Panc1 (cell line): ENCODE results near the gene ABCD2. TPM values are rescaled to one million over a fixed set of nuclear protein-coding genes. Genes with fewer than 3 reads are reported as not detected.

Source experiments
- ATAC-seq: fragments of 200-7000 bp; cut with Tn5 transposase; 2 replicates; pipeline ENCODE4 v1.9.1; 2020; ENCODE audit warnings: mild to moderate bottlenecking, moderate library complexity
- BruUV-seq: library from RNA; stranded (reverse); fragments of 400-500 nt; replicated peaks from 2 replicates; lab custom pipeline; 2021; lab: Mats Ljungman, UMichigan
- CTCF ChIA-PET: fragments of 300-600 bp; sonication (Branson Sonifier 250); formaldehyde crosslinking; loops from one replicate; lab custom pipeline; 2022; ENCODE audit warnings: antibody characterized with exemption; lab: Charles Lee
- POLR2A ChIA-PET: fragments of 300-600 bp; sonication (Branson Sonifier 250); formaldehyde crosslinking; loops from one replicate; lab custom pipeline; 2022; ENCODE audit warnings: antibody characterized with exemption; lab: Charles Lee
- DNase-seq: peaks from one replicate; pipeline ENCODE4 v3.0.0-alpha.2; 2010; ENCODE audit warnings: low read depth, low spot score
- H3K27ac ChIP-seq: 2 replicates; pipeline ENCODE4 v1.5.1; 2011; ENCODE audit warnings: mild to moderate bottlenecking, low read length, inconsistent platforms
- H3K27me3 ChIP-seq: fragments of 200-500 bp; sonication (Bioruptor generic); 2 replicates; pipeline ENCODE4 v1.6.0; 2014; ENCODE audit warnings: low read length, inconsistent platforms; ENCODE audit not compliant: control insufficient read depth, insufficient read depth
- H3K36me3 ChIP-seq: fragments of 200-500 bp; sonication (Bioruptor generic); 2 replicates; pipeline ENCODE4 v1.5.1; 2014; ENCODE audit warnings: inconsistent platforms, mild to moderate bottlenecking, low read length, moderate library complexity; ENCODE audit not compliant: control insufficient read depth, insufficient read depth
- H3K4me1 ChIP-seq: 2 replicates; pipeline ENCODE4 v1.5.1; 2011; ENCODE audit warnings: inconsistent platforms, mild to moderate bottlenecking, low read length, moderate library complexity; ENCODE audit not compliant: control insufficient read depth, insufficient read depth
- H3K4me3 ChIP-seq, 2 experiments: 2 replicates each; pipeline ENCODE4 v1.5.1; 2011 to 2012; ENCODE audit warnings: low read depth in 2 of 2, low read length in 2 of 2, mild to moderate bottlenecking in 2 of 2, inconsistent platforms in 1 of 2, moderate library complexity in 1 of 2
- H3K9me3 ChIP-seq: fragments of 200-500 bp; sonication (Bioruptor generic); 2 replicates; pipeline ENCODE4 v1.5.1; 2014; ENCODE audit warnings: low read depth, mild to moderate bottlenecking, inconsistent platforms, low read length, moderate library complexity; ENCODE audit not compliant: control insufficient read depth, insufficient read depth
- CTCF ChIP-seq: fragments of 450-650 bp; IDR thresholded peaks from 2 replicates; pipeline ENCODE4 v1.5.1; 2017; ENCODE audit warnings: mild to moderate bottlenecking
- POLR2AphosphoS5 ChIP-seq: IDR thresholded peaks from 2 replicates; pipeline ENCODE4 v1.6.1; 2012; ENCODE audit warnings: mild to moderate bottlenecking, low read depth, low read length, moderate library complexity
- REST ChIP-seq, 2 experiments: IDR thresholded peaks; 2 replicates each; pipeline ENCODE4 v1.6.1; 2011 to 2012; ENCODE audit warnings: low read depth in 2 of 2, control low read depth in 1 of 2, low read length in 1 of 2, mild to moderate bottlenecking in 1 of 2, moderate library complexity in 1 of 2; ENCODE audit not compliant: insufficient read depth in 1 of 2
- SIN3A ChIP-seq: IDR thresholded peaks from 2 replicates; pipeline ENCODE4 v1.6.1; 2012; ENCODE audit warnings: low read depth, mild to moderate bottlenecking, low read length, moderate library complexity, borderline replicate concordance; ENCODE audit not compliant: insufficient read depth
- TCF7L2 ChIP-seq: IDR thresholded peaks from 2 replicates; pipeline ENCODE4 v1.6.1; 2011; ENCODE audit warnings: mild to moderate bottlenecking, low read depth, low read length, inconsistent platforms
- in situ Hi-C: cut with HindIII; loops from 2 replicates; pipeline ENCODE4 v1.10.0; 2016; ENCODE audit warnings: low sequenced_read_pairs, low pct_unique_long_range_greater_than_20kb
- intact Hi-C: fragments of 100-400 bp; cut with micrococcal nuclease; formaldehyde crosslinking; loops from one replicate; pipeline ENCODE4 v1.10.0; 2022; ENCODE audit not compliant: unreplicated experiment
- total RNA-seq: library from RNA; stranded (reverse); gene quantifications from one replicate; pipeline ENCODE4 v1.2.1, GENCODE V29; 2021; ENCODE audit not compliant: unreplicated experiment

ABCD2 gene
- total RNA-seq, 1 experiment from 2014 or later: not detected

GRCh38 chr12:39505554-39505953, 114.0 kb downstream of the ABCD2 start:
- Histone ChIP-seq H3K4me3 (no peak overlapping the region), H3K4me1 (no peaks in the 10 kb centered on the region), H3K27me3 (no peaks in the 10 kb centered on the region), H3K27ac (no peak overlapping the region), H3K36me3 (no peaks in the 10 kb centered on the region), H3K9me3 (no peaks in the 10 kb centered on the region)
- TF ChIP-seq CTCF: no peak
- TF ChIP-seq POLR2AphosphoS5: no peak
- no peak for TF ChIP-seq SIN3A
- no peak for TF ChIP-seq TCF7L2
- no peak for TF ChIP-seq REST (IDR thresholded peaks at IDR 0.05; ENCODE audit: insufficient read depth in 1 of 2, low read depth in 2 of 2, low read length in 1 of 2)
- CTCF ChIA-PET: no interaction called here
- DNase-seq (no peak), ATAC-seq (no peak)
- POLR2A ChIA-PET: no interaction called here
- intact Hi-C loops: no loop called here
- BruUV-seq: no TSS peak
- in situ Hi-C loops: no loop called here

GRCh38 chr12:39505023-39505422, 114.6 kb downstream of the ABCD2 start:
- BruUV-seq: no TSS peak
- ChIA-PET POLR2A (interaction anchor here (0.6 kb wide), 1 partner anchor 24 kb away, joined by 7 read pairs; no protein-coding TSS in a partner anchor), CTCF (no interaction called here)
- Histone ChIP-seq H3K27me3 (no peaks in the 10 kb centered on the region), H3K4me3 (no peak overlapping the region), H3K36me3 (no peaks in the 10 kb centered on the region), H3K4me1 (no peaks in the 10 kb centered on the region), H3K9me3 (no peaks in the 10 kb centered on the region), H3K27ac (no peak overlapping the region)
- TF ChIP-seq REST (IDR thresholded peaks at IDR 0.05; ENCODE audit: insufficient read depth in 1 of 2, low read depth in 2 of 2, low read length in 1 of 2) (no peak), CTCF (no peak), TCF7L2 (no peak), POLR2AphosphoS5 (no peak), SIN3A (no peak)
- intact Hi-C loops: no loop called here
- in situ Hi-C loops: no loop called here
- ATAC-seq: no peak
- DNase-seq: no peak
